Mucosa of stomach (tissue), 1 donor: ENCODE data around the gene LAMC3.
"Not testable (repeated sequence)": the region's sequence is repeated elsewhere in the genome, so short reads cannot be mapped to it uniquely, and the experiment has no call there.

Source experiments
- H3K27me3 ChIP-seq: one replicate; pipeline ENCODE4 v1.7.0; 2013; ENCODE audit warnings: mild to moderate bottlenecking, low read length; ENCODE audit not compliant: control insufficient read depth, insufficient read depth
- H3K36me3 ChIP-seq: one replicate; pipeline ENCODE4 v1.7.0; 2013; ENCODE audit warnings: low read length; ENCODE audit not compliant: control insufficient read depth, insufficient read depth
- H3K4me1 ChIP-seq: one replicate; pipeline ENCODE4 v1.7.0; 2013; ENCODE audit warnings: mild to moderate bottlenecking, low read length; ENCODE audit not compliant: control insufficient read depth, insufficient read depth
- H3K4me3 ChIP-seq: one replicate; pipeline ENCODE4 v1.7.0; 2013; ENCODE audit warnings: low read length
- H3K9ac ChIP-seq: one replicate; pipeline ENCODE4 v1.7.0; 2013; ENCODE audit warnings: mild to moderate bottlenecking, low read length, moderate library complexity
- H3K9me3 ChIP-seq: one replicate; pipeline ENCODE4 v1.7.0; 2013; ENCODE audit warnings: mild to moderate bottlenecking, low read length, moderate library complexity; ENCODE audit not compliant: control insufficient read depth
- donor health status: Pancreatic carcinoma.

Gene LAMC3

GRCh38 chr9:130996205-130996604, 12.8 kb upstream of the LAMC3 start:
- Histone ChIP-seq H3K4me1 (no peaks in the 10 kb centered on the region), H3K9me3 (no peaks in the 10 kb centered on the region), H3K4me3 (no peak overlapping the region), H3K36me3 (no peaks in the 10 kb centered on the region), H3K9ac (no peak overlapping the region), H3K27me3 (peaks cover 37% of the 10 kb centered on the region)

DNA sequence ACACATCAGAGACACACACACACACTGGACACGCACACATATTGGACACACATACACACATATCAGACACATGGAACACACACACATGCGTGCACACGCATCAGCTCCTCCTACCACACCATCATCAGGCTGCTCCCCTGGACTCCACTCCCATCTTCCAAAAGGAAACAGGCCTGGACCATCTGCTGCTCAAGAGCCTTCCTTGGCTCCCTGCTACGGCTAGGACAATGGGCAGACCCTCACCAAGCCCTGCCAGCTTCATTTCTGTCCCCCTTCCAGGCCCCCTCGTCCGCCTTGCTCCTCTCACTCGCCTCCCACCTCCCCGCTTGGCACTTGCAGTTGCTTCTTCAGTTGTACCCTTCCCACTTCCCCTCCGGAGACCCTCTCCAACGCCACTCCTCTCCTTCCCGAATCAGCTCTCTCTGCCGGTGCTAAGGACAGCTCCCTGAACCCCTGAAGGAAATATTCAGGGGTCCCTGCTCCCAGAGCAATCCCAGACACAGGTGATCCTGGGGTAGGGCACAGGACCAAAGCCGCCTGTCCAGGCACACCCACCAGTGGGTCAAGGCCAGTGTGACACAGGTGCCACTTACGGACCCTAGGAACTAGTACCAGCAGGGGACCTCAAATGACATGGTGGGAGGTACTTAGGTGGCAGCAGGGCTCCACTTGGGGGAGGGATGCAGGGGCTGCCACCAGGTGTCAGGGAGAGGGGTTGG, 12.1 kb upstream of the LAMC3 start:
- H3K36me3 ChIP-seq: no peaks in the 10 kb centered on the region
- H3K4me3 ChIP-seq: no peak overlapping the region
- H3K9me3 ChIP-seq: no peaks in the 10 kb centered on the region
- H3K27me3 ChIP-seq: peaks cover 39% of the 10 kb centered on the region
- no peaks in the 10 kb centered on the region for H3K4me1 ChIP-seq
- no peak overlapping the region for H3K9ac ChIP-seq

DNA sequence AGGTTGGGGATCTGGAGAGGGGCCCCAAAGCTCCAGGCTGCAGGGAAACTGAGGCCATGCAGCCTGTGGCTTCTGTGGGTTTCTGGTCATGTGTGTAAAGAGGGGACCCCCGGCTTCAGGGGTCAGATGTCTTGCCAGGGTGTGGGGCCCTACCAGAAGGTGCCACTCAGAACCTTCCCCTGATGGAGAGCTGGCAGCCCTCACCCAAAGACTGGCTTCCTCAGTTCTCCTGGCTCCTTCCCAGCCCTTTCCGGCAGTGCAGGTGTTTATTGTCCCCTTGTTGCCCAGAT, 11.6 kb upstream of the LAMC3 start:
- Histone ChIP-seq H3K27me3 (peaks cover 39% of the 10 kb centered on the region), H3K9me3 (no peaks in the 10 kb centered on the region), H3K9ac (no peak overlapping the region), H3K4me3 (no peak overlapping the region), H3K36me3 (no peaks in the 10 kb centered on the region), H3K4me1 (no peaks in the 10 kb centered on the region)

- H3K9ac ChIP-seq: no peak overlapping the region
- H3K4me1 ChIP-seq: no peaks in the 10 kb centered on the region
- H3K4me3 ChIP-seq: no peak overlapping the region
- no peaks in the 10 kb centered on the region for H3K9me3 ChIP-seq
- peaks cover 39% of the 10 kb centered on the region for H3K27me3 ChIP-seq
- H3K36me3 ChIP-seq: no peaks in the 10 kb centered on the region
Observed at GRCh38 chr9:130997925-130998596, 10.9 kb upstream of the LAMC3 start.

DNA sequence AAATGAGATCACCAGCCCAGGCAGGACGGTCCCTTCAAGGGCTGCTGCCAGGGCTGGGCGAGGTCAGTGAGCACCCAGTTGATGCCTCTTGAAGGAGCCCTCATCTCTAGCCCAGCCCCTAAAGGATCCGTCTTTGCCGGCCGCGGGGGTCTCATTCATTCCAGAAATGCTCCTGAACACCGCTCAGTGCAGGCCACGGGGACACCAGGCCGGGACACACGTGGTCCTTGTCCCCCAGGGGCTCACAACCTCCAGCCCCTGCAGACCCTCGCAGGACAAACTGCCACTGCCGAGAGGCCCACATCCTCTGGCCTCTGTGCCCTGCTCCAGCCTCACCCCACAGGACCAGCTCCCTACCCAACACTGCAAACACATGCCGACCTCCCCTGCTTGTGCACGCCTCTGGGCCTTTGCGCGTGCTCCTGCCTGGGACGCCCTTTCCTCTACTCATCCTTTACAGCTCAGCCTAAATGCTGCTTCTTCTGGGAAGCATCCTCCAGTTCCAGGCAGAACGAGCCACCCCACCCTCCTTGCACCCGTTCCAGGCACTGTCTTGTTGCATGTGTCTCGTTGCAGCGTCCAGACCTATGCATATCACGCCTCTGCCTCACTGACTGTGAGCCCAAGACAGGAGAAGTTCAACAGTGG, 10.3 kb upstream of the LAMC3 start:
- Histone ChIP-seq H3K4me3 (no peak overlapping the region), H3K9ac (no peak overlapping the region), H3K9me3 (no peaks in the 10 kb centered on the region), H3K27me3 (peaks cover 37% of the 10 kb centered on the region), H3K4me1 (no peaks in the 10 kb centered on the region), H3K36me3 (no peaks in the 10 kb centered on the region)

DNA sequence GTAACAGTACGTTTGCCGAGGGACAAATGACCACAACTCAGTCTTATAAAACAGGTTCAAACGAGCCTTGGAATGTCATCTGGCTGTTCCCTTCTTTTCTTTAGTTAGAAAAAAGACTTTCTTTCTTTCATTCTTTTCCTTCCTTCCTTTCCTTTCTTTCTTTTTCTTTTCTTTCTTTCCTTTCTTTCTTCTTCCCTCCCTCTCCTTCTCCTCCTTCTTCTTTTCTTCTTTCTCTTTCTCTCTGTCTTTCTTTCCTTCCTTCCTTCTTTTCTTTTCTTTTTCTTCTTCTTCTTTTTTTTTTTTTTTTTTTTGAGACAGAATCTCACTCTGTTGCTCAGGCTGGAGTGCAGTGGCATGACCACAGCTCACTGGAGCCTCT, 9.7 kb upstream of the LAMC3 start:
- Histone ChIP-seq H3K9ac (no peak overlapping the region), H3K4me1 (no peaks in the 10 kb centered on the region), H3K36me3 (no peaks in the 10 kb centered on the region), H3K4me3 (no peak overlapping the region), H3K9me3 (no peaks in the 10 kb centered on the region), H3K27me3 (peaks cover 32% of the 10 kb centered on the region)

DNA sequence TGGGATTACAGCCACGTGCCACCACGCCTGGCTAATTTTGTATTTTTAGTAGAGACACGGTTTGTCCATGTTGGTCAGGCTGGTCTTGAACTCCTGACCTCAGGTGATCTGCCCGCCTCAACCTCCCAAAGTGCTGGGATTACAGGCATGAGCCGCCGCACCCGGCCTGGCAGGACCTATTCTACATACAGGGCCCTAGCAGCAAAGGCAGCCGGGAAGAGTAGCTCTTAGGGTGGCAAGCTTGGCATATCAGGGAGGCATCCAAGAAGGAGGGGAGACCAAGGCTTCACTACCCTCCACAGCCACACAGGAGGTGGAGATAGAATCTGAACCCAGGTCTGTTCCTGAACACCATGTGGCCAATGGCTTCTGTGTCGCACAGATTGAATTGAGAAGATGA, 8.4 kb upstream of the LAMC3 start:
- not testable (repeated sequence) for H3K9ac ChIP-seq, H3K36me3 ChIP-seq, H3K4me3 ChIP-seq, H3K4me1 ChIP-seq, H3K9me3 ChIP-seq
- peaks cover 28% of the 10 kb centered on the region for H3K27me3 ChIP-seq

- Histone ChIP-seq H3K4me1 (no peaks in the 10 kb centered on the region), H3K27me3 (peaks cover 28% of the 10 kb centered on the region), H3K4me3 (no peak overlapping the region), H3K9ac (no peak overlapping the region), H3K36me3 (no peaks in the 10 kb centered on the region), H3K9me3 (no peaks in the 10 kb centered on the region)
Observed at GRCh38 chr9:131001021-131001420, 8.0 kb upstream of the LAMC3 start.

GRCh38 chr9:131001990-131002389, 7.0 kb upstream of the LAMC3 start:
- no peaks in the 10 kb centered on the region for H3K36me3 ChIP-seq
- peaks cover 28% of the 10 kb centered on the region for H3K27me3 ChIP-seq
- no peaks in the 10 kb centered on the region for H3K4me1 ChIP-seq
- no peaks in the 10 kb centered on the region for H3K9me3 ChIP-seq
- H3K4me3 ChIP-seq: no peak overlapping the region
- H3K9ac ChIP-seq: no peak overlapping the region

- H3K4me3 ChIP-seq: no peak overlapping the region
- no peaks in the 10 kb centered on the region for H3K36me3 ChIP-seq
- no peaks in the 10 kb centered on the region for H3K4me1 ChIP-seq
- no peaks in the 10 kb centered on the region for H3K9me3 ChIP-seq
- H3K9ac ChIP-seq: no peak overlapping the region
- peaks cover 32% of the 10 kb centered on the region for H3K27me3 ChIP-seq
Observed at GRCh38 chr9:131006601-131007000, 2.4 kb upstream of the LAMC3 start.

- no peak overlapping the region for H3K4me3 ChIP-seq
- H3K9me3 ChIP-seq: no peaks in the 10 kb centered on the region
- no peaks in the 10 kb centered on the region for H3K4me1 ChIP-seq
- H3K27me3 ChIP-seq: peaks cover 30% of the 10 kb centered on the region
- H3K36me3 ChIP-seq: no peaks in the 10 kb centered on the region
- H3K9ac ChIP-seq: no peak overlapping the region
Observed at GRCh38 chr9:131008086-131008485, 888 bp upstream of the LAMC3 start.

DNA sequence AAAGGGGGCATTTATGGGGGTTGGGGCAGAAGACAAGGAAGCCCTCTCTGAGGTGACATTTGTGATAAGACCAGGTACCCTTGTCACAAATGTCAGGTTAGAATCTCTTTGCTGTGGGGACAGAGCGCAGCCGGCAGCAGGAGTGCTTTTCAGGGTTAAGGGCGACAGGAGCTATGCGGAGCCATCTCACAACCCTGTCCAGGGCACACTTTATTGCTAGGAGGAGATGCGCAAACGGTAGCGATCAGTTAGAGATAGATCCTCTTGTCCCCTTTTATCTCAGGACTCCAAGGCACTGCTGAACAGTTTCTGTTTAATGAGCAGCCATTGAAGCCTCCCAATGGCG, 438 bp upstream of the LAMC3 start:
- Histone ChIP-seq H3K9ac (no peak overlapping the region), H3K9me3 (no peaks in the 10 kb centered on the region), H3K4me3 (no peak overlapping the region), H3K36me3 (no peaks in the 10 kb centered on the region), H3K27me3 (peaks cover 30% of the 10 kb centered on the region), H3K4me1 (no peaks in the 10 kb centered on the region)
